Activated naive CD8-positive, alpha-beta T cell treated with anti-CD3 and anti-CD28 coated beads for 36 hours (primary cell): Measurements from ENCODE around the gene B4GALT3. TPM values are rescaled to one million over a fixed set of nuclear protein-coding genes. Genes with fewer than 3 reads are reported as not detected.
A peak's percentile ranks its signal among the peaks of the same experiment; 100 is the strongest.

Experiments used
- DNase-seq: peaks from one replicate; pipeline ENCODE4 v3.0.0; 2021
- H3K27ac Mint-ChIP-seq: one replicate; pipeline ENCODE4 v1.8.0; 2022; ENCODE audit warnings: mild to moderate bottlenecking, moderate library complexity, mixed read lengths
- H3K27me3 Mint-ChIP-seq: one replicate; pipeline ENCODE4 v1.8.0; 2022; ENCODE audit warnings: mild to moderate bottlenecking, mixed read lengths
- H3K36me3 Mint-ChIP-seq: one replicate; pipeline ENCODE4 v1.8.0; 2021; ENCODE audit warnings: mild to moderate bottlenecking, mixed read lengths
- H3K4me1 Mint-ChIP-seq: one replicate; pipeline ENCODE4 v1.8.0; 2021; ENCODE audit warnings: mixed read lengths
- H3K4me3 Mint-ChIP-seq: one replicate; pipeline ENCODE4 v1.8.0; 2022; ENCODE audit warnings: mild to moderate bottlenecking, moderate library complexity, mixed read lengths
- H3K9me3 Mint-ChIP-seq: one replicate; pipeline ENCODE4 v1.8.0; 2022; ENCODE audit warnings: mixed read lengths
- total RNA-seq, 2 experiments: library from RNA; stranded (reverse); gene quantifications; one replicate each; pipeline ENCODE4 v1.2.3, GENCODE V29; 2021

Gene B4GALT3
- total RNA-seq, 2 experiments from 2014 or later = 49.5 to 53.9 TPM

- no peaks in the 10 kb centered on the region for H3K27me3 Mint-ChIP-seq
- peaks cover 10% of the 10 kb centered on the region for H3K36me3 Mint-ChIP-seq
- H3K27ac Mint-ChIP-seq = peak overlapping the region; percentile 77
These were observed 3.3 kb upstream of the B4GALT3 start for GRCh38 chr1:161180639-161181038.

GRCh38 chr1:161179698-161180097 is 2.4 kb upstream of the B4GALT3 start:
- Mint-ChIP-seq H3K36me3 (peaks cover 15% of the 10 kb centered on the region), H3K4me3 (no peak overlapping the region), H3K9me3 (no peaks in the 10 kb centered on the region), H3K27me3 (no peaks in the 10 kb centered on the region), H3K27ac (peak overlapping the region; percentile 28), H3K4me1 (peaks cover 72% of the 10 kb centered on the region)
- no peak for DNase-seq

More at GRCh38 chr1:161180639-161181038, 3.3 kb upstream of the B4GALT3 start:
- Mint-ChIP-seq H3K4me1 (peaks cover 70% of the 10 kb centered on the region), H3K4me3 (no peak overlapping the region), H3K9me3 (no peaks in the 10 kb centered on the region)
- no peak for DNase-seq

GRCh38 chr1:161177936-161178244 is 583 bp upstream of the B4GALT3 start:
- DNase-seq = no peak
- Mint-ChIP-seq H3K36me3 (peaks cover 24% of the 10 kb centered on the region), H3K27ac (peak overlapping the region; percentile 93), H3K9me3 (no peaks in the 10 kb centered on the region), H3K4me3 (peak overlapping the region; percentile 96), H3K27me3 (no peaks in the 10 kb centered on the region), H3K4me1 (peaks cover 64% of the 10 kb centered on the region)

- DNase-seq = no peak
- Mint-ChIP-seq H3K9me3 (no peaks in the 10 kb centered on the region), H3K27me3 (no peaks in the 10 kb centered on the region), H3K27ac (peak overlapping the region; percentile 93), H3K4me3 (peak overlapping the region; percentile 96), H3K36me3 (peaks cover 31% of the 10 kb centered on the region), H3K4me1 (peaks cover 51% of the 10 kb centered on the region)
These were observed 717 bp downstream of the B4GALT3 start for GRCh38 chr1:161176468-161177111.

GRCh38 chr1:161175771-161176453 is 1.4 kb downstream of the B4GALT3 start:
- no peaks in the 10 kb centered on the region for H3K9me3 Mint-ChIP-seq
- H3K27me3 Mint-ChIP-seq = no peaks in the 10 kb centered on the region
- no peak for DNase-seq
- peak overlapping the region; percentile 96 for H3K4me3 Mint-ChIP-seq
- H3K4me1 Mint-ChIP-seq = peaks cover 49% of the 10 kb centered on the region
- H3K27ac Mint-ChIP-seq = peak overlapping the region; percentile 93
- H3K36me3 Mint-ChIP-seq = peaks cover 33% of the 10 kb centered on the region

GRCh38 chr1:161174911-161175310 is 2.4 kb downstream of the B4GALT3 start:
- DNase-seq = no peak
- no peaks in the 10 kb centered on the region for H3K9me3 Mint-ChIP-seq
- H3K36me3 Mint-ChIP-seq = peaks cover 33% of the 10 kb centered on the region
- peaks cover 41% of the 10 kb centered on the region for H3K4me1 Mint-ChIP-seq
- H3K27me3 Mint-ChIP-seq = no peaks in the 10 kb centered on the region
- peak overlapping the region; percentile 65 for H3K27ac Mint-ChIP-seq
- H3K4me3 Mint-ChIP-seq = peak overlapping the region; percentile 4

GRCh38 chr1:161173711-161174110 is 3.6 kb downstream of the B4GALT3 start:
- H3K27ac Mint-ChIP-seq = peak overlapping the region; percentile 15
- no peaks in the 10 kb centered on the region for H3K9me3 Mint-ChIP-seq
- peaks cover 34% of the 10 kb centered on the region for H3K36me3 Mint-ChIP-seq
- no peak for DNase-seq
- H3K4me1 Mint-ChIP-seq = peaks cover 41% of the 10 kb centered on the region
- H3K27me3 Mint-ChIP-seq = no peaks in the 10 kb centered on the region
- H3K4me3 Mint-ChIP-seq = no peak overlapping the region

- Mint-ChIP-seq H3K9me3 (no peaks in the 10 kb centered on the region), H3K36me3 (peaks cover 34% of the 10 kb centered on the region), H3K4me1 (peaks cover 39% of the 10 kb centered on the region), H3K27me3 (no peaks in the 10 kb centered on the region), H3K27ac (peak overlapping the region; percentile 47), H3K4me3 (no peak overlapping the region)
- DNase-seq = no peak
These were observed 4.4 kb downstream of the B4GALT3 start for GRCh38 chr1:161172776-161173376.

GRCh38 chr1:161172349-161172748 is 5.0 kb downstream of the B4GALT3 start:
- Mint-ChIP-seq H3K9me3 (no peaks in the 10 kb centered on the region), H3K4me3 (no peak overlapping the region), H3K27ac (peak overlapping the region; percentile 70), H3K27me3 (no peaks in the 10 kb centered on the region), H3K36me3 (peaks cover 34% of the 10 kb centered on the region), H3K4me1 (peaks cover 39% of the 10 kb centered on the region)
- DNase-seq = no peak

GRCh38 chr1:161171696-161172095 is 5.6 kb downstream of the B4GALT3 start:
- H3K4me1 Mint-ChIP-seq = peaks cover 43% of the 10 kb centered on the region
- no peak overlapping the region for H3K4me3 Mint-ChIP-seq
- H3K27ac Mint-ChIP-seq = no peak overlapping the region
- DNase-seq = no peak
- no peaks in the 10 kb centered on the region for H3K9me3 Mint-ChIP-seq
- no peaks in the 10 kb centered on the region for H3K27me3 Mint-ChIP-seq
- peaks cover 34% of the 10 kb centered on the region for H3K36me3 Mint-ChIP-seq

GRCh38 chr1:161171191-161171590 is 6.1 kb downstream of the B4GALT3 start:
- H3K9me3 Mint-ChIP-seq = no peaks in the 10 kb centered on the region
- H3K4me3 Mint-ChIP-seq = no peak overlapping the region
- H3K27ac Mint-ChIP-seq = peak overlapping the region; percentile 49
- H3K4me1 Mint-ChIP-seq = peaks cover 38% of the 10 kb centered on the region
- H3K27me3 Mint-ChIP-seq = no peaks in the 10 kb centered on the region
- no peak for DNase-seq
- H3K36me3 Mint-ChIP-seq = peaks cover 31% of the 10 kb centered on the region

GRCh38 chr1:161168906-161169305 is 8.4 kb downstream of the B4GALT3 start:
- no peak for DNase-seq
- no peaks in the 10 kb centered on the region for H3K9me3 Mint-ChIP-seq
- no peak overlapping the region for H3K27ac Mint-ChIP-seq
- H3K27me3 Mint-ChIP-seq = no peaks in the 10 kb centered on the region
- H3K36me3 Mint-ChIP-seq = peaks cover 27% of the 10 kb centered on the region
- H3K4me1 Mint-ChIP-seq = peaks cover 29% of the 10 kb centered on the region
- H3K4me3 Mint-ChIP-seq = no peak overlapping the region

GRCh38 chr1:161166669-161167548 is 10.4 kb downstream of the B4GALT3 start:
- peak overlapping the region; percentile 88 for H3K4me3 Mint-ChIP-seq
- peak overlapping the region; percentile 94 for H3K27ac Mint-ChIP-seq
- no peak for DNase-seq
- H3K36me3 Mint-ChIP-seq = peaks cover 20% of the 10 kb centered on the region
- H3K27me3 Mint-ChIP-seq = no peaks in the 10 kb centered on the region
- H3K9me3 Mint-ChIP-seq = no peaks in the 10 kb centered on the region
- peaks cover 32% of the 10 kb centered on the region for H3K4me1 Mint-ChIP-seq

GRCh38 chr1:161165742-161166668 is 11.3 kb downstream of the B4GALT3 start, which contains the start of gene PPOX:
Gene PPOX, plus strand, starts transcription at chr1:161166426. Its CDS starts 422 bp downstream, at chr1:161166848.
- H3K27me3 Mint-ChIP-seq = no peaks in the 10 kb centered on the region
- H3K27ac Mint-ChIP-seq = peak within 1 kb of the TSS; percentile 94
- no peaks in the 10 kb centered on the region for H3K9me3 Mint-ChIP-seq
- peak within 1 kb of the TSS; percentile 88 for H3K4me3 Mint-ChIP-seq
- DNase-seq = peak; percentile 93
- peaks cover 18% of the 10 kb centered on the region for H3K36me3 Mint-ChIP-seq
- H3K4me1 Mint-ChIP-seq = peaks cover 37% of the 10 kb centered on the region
